Osteocyte (in vitro differentiated cells): ENCODE measurements around the gene SPAG9. TPM values are rescaled to one million over a fixed set of nuclear protein-coding genes. Genes with fewer than 3 reads are reported as not detected.
"Not testable (repeated sequence)": the region's sequence is repeated elsewhere in the genome, so short reads cannot be mapped to it uniquely, and the experiment has no call there.

Experiments used
- DNase-seq: peaks from one replicate; pipeline ENCODE4 v3.0.0; 2021; ENCODE audit warnings: mixed read lengths; ENCODE audit not compliant: unreplicated experiment; ENCODE audit errors: extremely low spot score
- H3K27ac Mint-ChIP-seq: one replicate; pipeline ENCODE4 v1.8.0; 2021; ENCODE audit warnings: mild to moderate bottlenecking, mixed read lengths; ENCODE audit not compliant: unreplicated experiment
- H3K27me3 Mint-ChIP-seq: one replicate; pipeline ENCODE4 v1.8.0; 2021; ENCODE audit warnings: mixed read lengths; ENCODE audit not compliant: unreplicated experiment
- H3K36me3 Mint-ChIP-seq: one replicate; pipeline ENCODE4 v1.8.0; 2021; ENCODE audit warnings: mixed read lengths; ENCODE audit not compliant: unreplicated experiment
- H3K4me1 Mint-ChIP-seq: one replicate; pipeline ENCODE4 v1.8.0; 2021; ENCODE audit warnings: mixed read lengths; ENCODE audit not compliant: unreplicated experiment
- H3K4me3 Mint-ChIP-seq: one replicate; pipeline ENCODE4 v1.8.0; 2021; ENCODE audit warnings: mild to moderate bottlenecking, moderate library complexity, mixed read lengths; ENCODE audit not compliant: unreplicated experiment
- H3K9me3 Mint-ChIP-seq: one replicate; pipeline ENCODE4 v1.8.0; 2021; ENCODE audit warnings: mixed read lengths; ENCODE audit not compliant: unreplicated experiment
- total RNA-seq: library from RNA; stranded (reverse); gene quantifications from 2 replicates; pipeline ENCODE4 v1.2.1, GENCODE V29; 2021
- TF ChIP-seq, protein P1 (sequence below): fragments of 200-600 bp; sonication (generic); IDR thresholded peaks from 2 replicates; pipeline ENCODE4 v1.5.0; 2021; ENCODE audit warnings: antibody characterized with exemption, mild to moderate bottlenecking, moderate library complexity

The SPAG9 gene
- total RNA-seq, 1 donor from 2014 or later: 100 TPM

DNA sequence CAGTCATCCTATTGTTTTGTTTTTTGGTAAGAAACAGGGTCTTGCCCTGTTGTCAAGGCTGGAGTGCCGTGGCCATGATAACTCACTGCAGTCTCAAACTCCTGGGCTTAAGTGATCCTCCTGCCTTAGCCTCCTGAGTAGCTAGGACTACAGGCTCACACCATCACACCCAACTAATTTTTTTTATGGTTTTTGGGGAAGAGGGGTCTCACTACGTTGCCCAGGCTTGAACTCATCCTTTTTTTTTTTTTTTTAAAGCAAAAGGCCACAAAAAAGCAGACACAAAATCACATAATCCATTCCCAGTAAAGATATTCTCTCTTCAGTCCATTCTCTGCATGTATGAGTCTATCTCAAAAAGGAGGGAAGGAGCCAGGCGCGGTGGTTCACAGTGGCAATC lies 5.5 kb downstream of the SPAG9 start:
- H3K4me1 Mint-ChIP-seq: peaks cover 48% of the 10 kb centered on the region
- H3K9me3 Mint-ChIP-seq: no peaks in the 10 kb centered on the region
- no peak overlapping the region for H3K4me3 Mint-ChIP-seq
- H3K36me3 Mint-ChIP-seq: peaks cover 2% of the 10 kb centered on the region
- DNase-seq: no peak
- TF ChIP-seq, protein P1, sequence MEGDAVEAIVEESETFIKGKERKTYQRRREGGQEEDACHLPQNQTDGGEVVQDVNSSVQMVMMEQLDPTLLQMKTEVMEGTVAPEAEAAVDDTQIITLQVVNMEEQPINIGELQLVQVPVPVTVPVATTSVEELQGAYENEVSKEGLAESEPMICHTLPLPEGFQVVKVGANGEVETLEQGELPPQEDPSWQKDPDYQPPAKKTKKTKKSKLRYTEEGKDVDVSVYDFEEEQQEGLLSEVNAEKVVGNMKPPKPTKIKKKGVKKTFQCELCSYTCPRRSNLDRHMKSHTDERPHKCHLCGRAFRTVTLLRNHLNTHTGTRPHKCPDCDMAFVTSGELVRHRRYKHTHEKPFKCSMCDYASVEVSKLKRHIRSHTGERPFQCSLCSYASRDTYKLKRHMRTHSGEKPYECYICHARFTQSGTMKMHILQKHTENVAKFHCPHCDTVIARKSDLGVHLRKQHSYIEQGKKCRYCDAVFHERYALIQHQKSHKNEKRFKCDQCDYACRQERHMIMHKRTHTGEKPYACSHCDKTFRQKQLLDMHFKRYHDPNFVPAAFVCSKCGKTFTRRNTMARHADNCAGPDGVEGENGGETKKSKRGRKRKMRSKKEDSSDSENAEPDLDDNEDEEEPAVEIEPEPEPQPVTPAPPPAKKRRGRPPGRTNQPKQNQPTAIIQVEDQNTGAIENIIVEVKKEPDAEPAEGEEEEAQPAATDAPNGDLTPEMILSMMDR: no peak
- H3K27me3 Mint-ChIP-seq: no peaks in the 10 kb centered on the region
- H3K27ac Mint-ChIP-seq: no peak overlapping the region

DNA sequence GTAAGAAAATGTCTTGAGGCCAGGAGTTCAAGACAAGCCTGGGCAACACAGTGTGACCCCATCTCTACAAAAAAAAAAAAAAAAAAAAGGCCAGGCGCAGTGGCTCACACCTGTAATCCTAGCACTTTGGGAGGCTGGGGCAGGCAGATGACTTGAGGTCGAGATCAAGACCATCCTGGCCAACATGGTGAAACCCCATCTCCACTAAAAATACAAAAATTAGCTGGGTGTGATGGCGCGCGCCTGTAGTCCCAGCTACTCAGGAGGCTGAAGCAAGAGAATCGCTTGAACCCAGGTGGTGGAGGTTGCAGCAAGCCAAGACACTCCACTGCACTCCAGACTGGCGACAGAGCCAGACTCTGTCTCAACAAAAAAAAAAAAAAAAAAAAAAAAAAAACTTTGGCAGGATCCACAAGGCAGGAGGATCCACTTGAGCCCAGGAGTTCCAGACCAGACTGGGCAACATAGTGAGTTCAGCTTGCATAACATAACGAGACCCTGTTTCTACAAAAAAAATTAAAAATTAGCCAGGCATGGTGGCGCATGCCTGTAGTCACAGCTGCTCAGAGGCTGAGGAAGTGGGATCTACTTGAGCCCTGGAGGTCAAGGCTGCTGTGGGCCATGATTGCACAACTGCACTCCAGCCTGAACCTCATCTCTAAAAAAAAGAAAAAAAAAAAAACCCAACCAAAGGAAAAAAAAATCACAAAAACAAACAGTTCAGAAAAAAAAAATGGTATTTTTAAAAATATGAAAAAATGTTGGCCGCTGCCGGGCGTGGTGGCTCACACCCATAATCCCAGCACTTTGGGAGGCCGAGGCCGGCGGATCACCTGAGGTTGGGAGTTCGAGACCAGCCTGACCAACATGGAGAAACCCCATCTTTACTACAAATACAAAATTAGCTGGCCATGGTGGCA lies 8.1 kb downstream of the SPAG9 start:
- peak overlapping the region; percentile 27 for H3K27ac Mint-ChIP-seq
- DNase-seq, H3K36me3 Mint-ChIP-seq, H3K4me3 Mint-ChIP-seq, H3K9me3 Mint-ChIP-seq, H3K27me3 Mint-ChIP-seq: not testable (repeated sequence)
- peaks cover 26% of the 10 kb centered on the region for H3K4me1 Mint-ChIP-seq

DNA sequence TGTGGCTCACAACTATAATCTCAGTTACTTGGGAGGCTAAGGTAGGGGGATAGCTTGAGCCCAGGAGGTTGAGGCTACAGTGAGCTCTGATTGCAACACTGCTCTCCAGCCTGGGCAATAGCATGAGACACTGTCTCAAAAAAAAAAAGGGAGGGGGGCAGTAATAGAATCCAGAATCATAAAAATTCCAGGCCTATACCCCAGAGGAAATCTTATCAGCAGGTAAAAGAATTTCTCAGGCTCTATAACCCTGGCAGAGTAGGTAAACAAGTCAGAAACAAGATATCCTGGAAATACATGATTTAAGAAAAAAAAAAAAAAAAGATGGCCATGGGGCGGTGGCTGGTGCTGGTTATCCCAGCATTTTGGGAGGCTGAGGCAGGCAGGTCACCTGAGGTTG lies 12.9 kb downstream of the SPAG9 start:
- Mint-ChIP-seq H3K36me3 (peaks cover 2% of the 10 kb centered on the region), H3K9me3 (no peaks in the 10 kb centered on the region), H3K27ac (no peak overlapping the region), H3K27me3 (no peaks in the 10 kb centered on the region), H3K4me1 (peaks cover 21% of the 10 kb centered on the region), H3K4me3 (no peak overlapping the region)
- DNase-seq: no peak
- TF ChIP-seq, protein P1: no peak

DNA sequence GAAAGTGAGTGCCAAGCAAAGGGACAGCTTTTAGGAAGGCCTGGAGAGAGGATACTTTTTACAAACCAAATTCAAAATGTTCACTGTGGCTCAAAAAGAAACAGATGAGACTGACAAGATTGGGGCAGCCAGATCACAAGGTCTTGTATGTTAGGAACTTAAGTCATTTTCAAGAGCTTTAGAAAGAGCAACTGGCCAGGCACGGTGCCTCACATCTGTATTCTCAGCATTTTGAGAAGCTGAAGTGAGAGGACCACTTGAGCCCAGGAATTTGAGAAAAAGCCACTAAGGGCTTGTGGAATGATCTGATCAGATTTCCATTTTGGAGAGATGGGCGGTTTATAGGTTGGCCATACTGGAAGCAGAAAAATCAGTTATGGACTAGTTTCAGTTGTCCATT lies 17.2 kb downstream of the SPAG9 start:
- Mint-ChIP-seq H3K4me3 (no peak overlapping the region), H3K27ac (peak overlapping the region; percentile 42), H3K36me3 (peaks cover 2% of the 10 kb centered on the region), H3K4me1 (peaks cover 14% of the 10 kb centered on the region), H3K27me3 (no peaks in the 10 kb centered on the region), H3K9me3 (no peaks in the 10 kb centered on the region)
- TF ChIP-seq, protein P1: no peak
- DNase-seq: no peak

DNA sequence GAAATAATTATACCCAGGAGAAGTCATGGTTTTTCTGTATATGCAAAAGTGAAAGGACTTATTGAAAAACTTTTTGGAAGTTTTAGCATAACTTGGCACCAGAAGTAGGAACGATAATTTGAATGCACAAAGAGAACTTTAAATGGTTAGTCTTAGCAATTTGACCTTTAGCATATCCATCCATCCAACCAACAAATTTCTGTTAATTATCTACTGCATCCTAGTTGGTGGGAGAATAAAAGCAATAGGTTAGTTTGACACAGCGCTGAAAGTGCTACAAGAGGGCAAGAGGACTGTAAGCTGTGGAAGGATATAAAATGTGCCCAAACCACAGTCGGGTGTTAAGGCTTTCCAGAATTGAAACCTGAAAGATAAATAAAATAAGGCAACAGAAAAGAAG lies 17.6 kb downstream of the SPAG9 start:
- no peak overlapping the region for H3K4me3 Mint-ChIP-seq
- peak overlapping the region; percentile 42 for H3K27ac Mint-ChIP-seq

More for the DNA sequence above, 17.6 kb downstream of the SPAG9 start:
- Mint-ChIP-seq H3K4me1 (peaks cover 14% of the 10 kb centered on the region), H3K9me3 (no peaks in the 10 kb centered on the region), H3K36me3 (peaks cover 2% of the 10 kb centered on the region), H3K27me3 (no peaks in the 10 kb centered on the region)
- TF ChIP-seq, protein P1: no peak
- DNase-seq: no peak
